Sigmoid colon (tissue), 7 donors: ENCODE measurements around the gene PRX. TPM values are rescaled to one million over a fixed set of nuclear protein-coding genes. Genes with fewer than 3 reads are reported as not detected.
A peak's percentile ranks its signal among the peaks of the same experiment; 100 is the strongest.

Experiments used
- DNase-seq: peaks from one replicate; pipeline ENCODE4 v3.0.0-alpha.2; 2019
- H3K27ac ChIP-seq, 4 donors: fragments of 200-600 bp; sonication (generic); one replicate each; pipeline ENCODE4 v1.5.1; 2016 to 2019; ENCODE audit warnings: mild to moderate bottlenecking in 1 of 4
- H3K27me3 ChIP-seq, 3 donors: fragments of 200-600 bp; sonication (generic); one replicate each; pipeline ENCODE4 v1.5.1; 2019; ENCODE audit warnings: mild to moderate bottlenecking in 1 of 3
- H3K36me3 ChIP-seq, 4 donors: fragments of 200-600 bp; sonication (generic); one replicate each; pipeline ENCODE4 v1.5.1; 2016 to 2019
- H3K4me1 ChIP-seq, 4 donors: fragments of 200-600 bp; sonication (generic); one replicate each; pipeline ENCODE4 v1.5.1; 2017 to 2019
- H3K4me3 ChIP-seq, 4 donors: fragments of 200-600 bp; sonication (generic); one replicate each; pipeline ENCODE4 v1.5.1; 2017 to 2019; ENCODE audit warnings: mild to moderate bottlenecking in 2 of 4, moderate library complexity in 1 of 4
- H3K9me3 ChIP-seq, 4 donors: fragments of 200-600 bp in 3 of 4; sonication (generic) in 3 of 4; one replicate each; pipeline versions ENCODE4 v1.5.1 to v1.6.1; 2013 to 2019
- EP300 ChIP-seq, 4 donors: sonication (generic); formaldehyde crosslinking; IDR thresholded peaks; one replicate each; pipeline ENCODE4 v1.6.1; 2017; ENCODE audit warnings: antibody characterized with exemption in 4 of 4
- POLR2A ChIP-seq, 2 donors: fragments of 450-650 bp; IDR thresholded peaks; one replicate each; pipeline ENCODE4 v1.6.1; 2016; ENCODE audit warnings: antibody characterized with exemption in 2 of 2, mild to moderate bottlenecking in 2 of 2, moderate library complexity in 2 of 2
- POLR2AphosphoS5 ChIP-seq, 4 donors: sonication (generic); formaldehyde crosslinking; IDR thresholded peaks; one replicate each; pipeline ENCODE4 v1.6.1; 2017; ENCODE audit warnings: antibody characterized with exemption in 4 of 4
- whole genome bisulfite sequencing, 2 donors: extraction: QIAGEN DNeasy Blood & Tissue Kit; methylation state at CpG; one replicate each; pipeline ENCODE4 v1.1.7; 2013; 5-methylcytosine and 5-hydroxymethylcytosine counted together
- intact Hi-C: fragments of 100-400 bp; cut with DNase I; formaldehyde crosslinking; loops from one replicate; pipeline ENCODE4 v1.15.1; 2023
- polyA plus RNA-seq, 3 donors: library from polyadenylated mRNA; stranded (reverse); fragments of 200-250 nt; gene quantifications; one replicate each; pipeline ENCODE4 v1.2.3, GENCODE V29; 2013
- total RNA-seq, 4 donors: library from RNA; depleted of rRNA; stranded (reverse); fragments of >200 nt; gene quantifications; one replicate each; pipeline ENCODE4 v1.1.0, GENCODE V29; 2016
- TF ChIP-seq, protein P1 (sequence below), 4 experiments: fragments of 450-650 bp in 3 of 4; fragments of 200-600 bp in 1 of 4; IDR thresholded peaks; one replicate each; pipeline ENCODE4 v1.5.1; 2016 to 2019; ENCODE audit warnings: antibody characterized with exemption in 4 of 4, mild to moderate bottlenecking in 3 of 4, moderate library complexity in 2 of 4
- donor health status: healthy with polysubstance abuse.
- donor health status: Bipolar disorder and iron deficiency.
- donor health status: healthy.

The PRX gene
- total and polyA plus RNA-seq, 7 donors = 0.69 to 8.6 (median 3.5) TPM

DNA sequence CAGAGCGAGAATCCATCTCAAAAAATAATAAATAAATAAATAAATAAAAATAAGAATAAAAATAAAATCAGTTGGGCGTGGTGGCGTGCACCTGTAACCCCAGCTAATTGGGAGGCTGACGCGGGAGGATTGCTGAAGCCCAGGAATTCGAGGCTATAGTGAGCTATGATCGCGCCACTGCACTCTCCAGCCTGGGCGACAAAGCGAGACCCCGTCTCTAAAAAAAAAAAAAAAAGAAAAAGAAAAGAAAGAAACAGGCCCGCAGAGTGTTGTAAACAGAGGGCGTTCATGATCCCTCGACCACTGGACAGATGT is 7.2 kb upstream of the PRX start:
- Histone ChIP-seq H3K36me3 (peaks cover 6 to 12% (median 9%) of the 10 kb centered on the region in 4 donors), H3K4me3 (peak overlapping the region; percentile 61 to 68 (median 68)), H3K9me3 (no peaks in the 10 kb centered on the region), H3K27ac (peak overlapping the region; percentile 95 to 100 (median 99)), H3K4me1 (peaks cover 0 to 38% (median 35%) of the 10 kb centered on the region in 4 donors), H3K27me3 (no peaks in the 10 kb centered on the region)
- WGBS, 2 donors = 37 to 56% methylated on average over 14 of the region's 14 CpGs
- intact Hi-C loops = loop anchor here (1.0 to 10.0 kb wide), 5 partner anchors 47 to 182 kb away; partner anchors contain the start of genes AKT2, C19orf47, LTBP4 and PLD3
- no peak for DNase-seq
- TF ChIP-seq, protein P1, sequence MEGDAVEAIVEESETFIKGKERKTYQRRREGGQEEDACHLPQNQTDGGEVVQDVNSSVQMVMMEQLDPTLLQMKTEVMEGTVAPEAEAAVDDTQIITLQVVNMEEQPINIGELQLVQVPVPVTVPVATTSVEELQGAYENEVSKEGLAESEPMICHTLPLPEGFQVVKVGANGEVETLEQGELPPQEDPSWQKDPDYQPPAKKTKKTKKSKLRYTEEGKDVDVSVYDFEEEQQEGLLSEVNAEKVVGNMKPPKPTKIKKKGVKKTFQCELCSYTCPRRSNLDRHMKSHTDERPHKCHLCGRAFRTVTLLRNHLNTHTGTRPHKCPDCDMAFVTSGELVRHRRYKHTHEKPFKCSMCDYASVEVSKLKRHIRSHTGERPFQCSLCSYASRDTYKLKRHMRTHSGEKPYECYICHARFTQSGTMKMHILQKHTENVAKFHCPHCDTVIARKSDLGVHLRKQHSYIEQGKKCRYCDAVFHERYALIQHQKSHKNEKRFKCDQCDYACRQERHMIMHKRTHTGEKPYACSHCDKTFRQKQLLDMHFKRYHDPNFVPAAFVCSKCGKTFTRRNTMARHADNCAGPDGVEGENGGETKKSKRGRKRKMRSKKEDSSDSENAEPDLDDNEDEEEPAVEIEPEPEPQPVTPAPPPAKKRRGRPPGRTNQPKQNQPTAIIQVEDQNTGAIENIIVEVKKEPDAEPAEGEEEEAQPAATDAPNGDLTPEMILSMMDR (IDR thresholded peaks at IDR 0.05) = no peak
- TF ChIP-seq POLR2AphosphoS5 (IDR thresholded peaks at IDR 0.05) = no peak
- no peak for TF ChIP-seq POLR2A (IDR thresholded peaks at IDR 0.05)
- TF ChIP-seq EP300 (IDR thresholded peaks at IDR 0.05) = no peak

DNA sequence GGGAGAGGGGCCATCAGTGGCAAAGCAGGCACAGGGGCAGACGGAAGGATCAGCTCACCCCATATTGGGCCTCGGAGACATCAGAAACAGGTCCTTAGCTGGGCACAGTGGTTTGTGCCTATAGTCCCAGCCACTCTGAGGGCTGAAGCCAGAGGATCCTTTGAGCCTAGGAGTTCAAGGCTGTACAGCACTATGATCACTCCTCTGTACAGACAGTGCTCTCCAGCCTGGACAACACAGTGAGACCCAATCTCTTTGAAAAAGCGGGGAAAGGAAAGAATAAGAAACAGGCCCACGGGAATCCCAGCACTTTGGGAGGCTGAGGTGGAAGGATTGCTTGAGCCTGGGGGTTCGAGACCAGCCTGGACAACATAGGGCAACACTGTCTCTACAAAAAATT is 6.6 kb upstream of the PRX start:
- Histone ChIP-seq H3K36me3 (peaks cover 6 to 12% (median 9%) of the 10 kb centered on the region in 4 donors), H3K4me1 (peaks cover 0 to 36% (median 34%) of the 10 kb centered on the region in 4 donors), H3K27me3 (no peaks in the 10 kb centered on the region), H3K27ac (no peak overlapping the region), H3K4me3 (no peak overlapping the region), H3K9me3 (no peaks in the 10 kb centered on the region)
- intact Hi-C loops = loop anchor here (1.0 to 10.0 kb wide), 5 partner anchors 48 to 183 kb away; partner anchors contain the start of genes AKT2, C19orf47, LTBP4 and PLD3
- no peak for TF ChIP-seq POLR2A (IDR thresholded peaks at IDR 0.05)
- no peak for TF ChIP-seq POLR2AphosphoS5 (IDR thresholded peaks at IDR 0.05)
- no peak for TF ChIP-seq EP300 (IDR thresholded peaks at IDR 0.05)
- TF ChIP-seq, protein P1 (IDR thresholded peaks at IDR 0.05) = no peak
- DNase-seq = no peak
- 83 to 87% methylated on average over 5 of the region's 5 CpGs for WGBS, 2 donors

DNA sequence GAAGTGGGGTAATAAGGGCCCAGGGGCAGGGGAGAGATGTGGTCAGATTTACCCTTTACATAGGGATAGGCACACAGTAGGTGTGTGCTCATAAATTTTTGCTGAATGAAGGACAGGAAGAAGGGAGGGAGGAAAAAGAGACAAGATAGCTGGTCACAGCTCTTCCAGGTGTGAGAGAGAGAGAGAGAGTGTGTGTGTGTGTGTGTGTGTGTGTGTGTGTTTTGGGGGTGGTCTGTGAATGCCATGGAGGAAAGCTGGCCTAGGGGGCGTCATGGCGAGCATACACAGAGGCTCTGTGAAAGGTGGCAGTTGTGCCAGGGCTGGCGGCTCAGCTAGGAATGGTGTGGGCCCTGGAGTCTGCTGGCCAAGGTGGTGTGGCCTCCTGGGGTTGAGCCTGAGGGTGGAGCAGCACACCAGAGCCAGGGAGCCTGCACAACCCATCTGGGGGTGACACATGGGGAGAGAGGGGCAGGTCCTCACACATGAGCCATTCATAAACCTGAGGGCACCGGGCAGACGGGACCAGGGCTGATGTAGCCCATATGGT is 6.0 kb upstream of the PRX start:
- H3K36me3 ChIP-seq = peaks cover 6 to 12% (median 9%) of the 10 kb centered on the region in 4 donors
- peaks cover 0 to 29% (median 29%) of the 10 kb centered on the region in 4 donors for H3K4me1 ChIP-seq
- no peaks in the 10 kb centered on the region for H3K27me3 ChIP-seq
- intact Hi-C loops = no loop called here
- DNase-seq = no peak
- H3K27ac ChIP-seq = no peak overlapping the region
- WGBS, 2 donors = 77 to 82% methylated on average over 5 of the region's 5 CpGs
- TF ChIP-seq, protein P1 (IDR thresholded peaks at IDR 0.05) = no peak
- TF ChIP-seq EP300 (IDR thresholded peaks at IDR 0.05) = no peak
- TF ChIP-seq POLR2AphosphoS5 (IDR thresholded peaks at IDR 0.05) = no peak
- no peak for TF ChIP-seq POLR2A (IDR thresholded peaks at IDR 0.05)
- no peaks in the 10 kb centered on the region for H3K9me3 ChIP-seq
- no peak overlapping the region for H3K4me3 ChIP-seq

DNA sequence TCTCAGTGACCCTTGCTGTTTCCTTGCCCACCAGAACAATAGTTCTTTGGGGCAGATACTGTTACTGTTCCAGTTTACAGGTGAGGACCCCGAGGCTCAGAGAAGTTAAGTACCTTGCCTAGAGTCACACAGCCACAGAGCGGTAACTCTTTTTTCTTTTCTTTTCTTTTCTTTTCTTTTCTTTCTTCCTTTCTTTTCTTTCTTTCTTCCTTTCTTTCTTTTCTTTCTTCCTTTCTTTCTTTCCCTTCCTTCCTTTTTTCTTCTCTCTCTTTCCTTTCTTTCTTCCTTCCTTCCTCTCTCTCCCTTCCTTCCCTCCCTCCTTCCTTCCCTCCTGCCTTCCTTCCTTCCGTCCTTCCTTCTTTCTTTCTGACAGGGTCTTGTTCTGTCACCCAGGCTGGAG is 4.9 kb upstream of the PRX start:
- H3K27me3 ChIP-seq = no peaks in the 10 kb centered on the region
- intact Hi-C loops = no loop called here
- no peak for DNase-seq
- 90% methylated on average over 3 of the region's 3 CpGs for WGBS, 2 donors
- H3K9me3 ChIP-seq = no peaks in the 10 kb centered on the region
- no peak overlapping the region for H3K4me3 ChIP-seq
- H3K27ac ChIP-seq = peak overlapping the region in 3 of 4 donors; percentile 60 to 67 (median 65)
- TF ChIP-seq EP300 (IDR thresholded peaks at IDR 0.05) = no peak
- TF ChIP-seq, protein P1 (IDR thresholded peaks at IDR 0.05) = no peak
- no peak for TF ChIP-seq POLR2A (IDR thresholded peaks at IDR 0.05)
- TF ChIP-seq POLR2AphosphoS5 (IDR thresholded peaks at IDR 0.05) = no peak
- peaks cover 3 to 9% (median 7%) of the 10 kb centered on the region in 4 donors for H3K36me3 ChIP-seq
- H3K4me1 ChIP-seq = peaks cover 0 to 18% (median 18%) of the 10 kb centered on the region in 4 donors

DNA sequence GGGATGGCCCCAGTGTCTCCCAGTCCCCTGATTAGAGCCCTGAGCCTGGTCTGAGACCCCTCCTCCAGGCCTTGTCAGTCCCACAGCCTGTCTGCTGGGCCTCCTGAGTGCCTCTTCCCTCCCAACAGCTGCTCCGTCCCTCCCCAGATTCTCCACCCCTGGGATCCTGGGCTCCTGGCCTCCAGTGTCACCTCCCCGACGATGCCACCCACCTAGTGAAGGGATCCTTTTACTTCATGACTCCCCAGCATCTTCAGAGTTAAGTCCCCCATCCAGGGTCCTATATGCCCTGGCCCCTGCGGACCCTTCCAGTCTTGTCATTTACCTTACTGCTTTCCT is 4.4 kb upstream of the PRX start:
- no peaks in the 10 kb centered on the region for H3K9me3 ChIP-seq
- no peaks in the 10 kb centered on the region for H3K27me3 ChIP-seq
- no peak for DNase-seq
- peak overlapping the region; percentile 60 to 67 (median 65) for H3K27ac ChIP-seq
- H3K4me1 ChIP-seq = peaks cover 0 to 14% (median 13%) of the 10 kb centered on the region in 4 donors
- no peak overlapping the region for H3K4me3 ChIP-seq
- intact Hi-C loops = no loop called here
- peaks cover 0 to 4% (median 2%) of the 10 kb centered on the region in 4 donors for H3K36me3 ChIP-seq
- 82 to 83% methylated on average over 4 of the region's 4 CpGs for WGBS, 2 donors
- TF ChIP-seq EP300 (IDR thresholded peaks at IDR 0.05) (no peak), POLR2A (IDR thresholded peaks at IDR 0.05) (no peak), POLR2AphosphoS5 (IDR thresholded peaks at IDR 0.05) (no peak)
- TF ChIP-seq, protein P1 (IDR thresholded peaks at IDR 0.05) = no peak
